ENCODE measurements around the gene ZNF654.
"Not testable (repeated sequence)": the region's sequence is repeated elsewhere in the genome, so short reads cannot be mapped to it uniquely, and the experiment has no call there.

Gene ZNF654

GRCh38 chr3:88058581-88059379 lies at the start of gene ZNF654, which contains the start of gene CGGBP1:
Gene ZNF654, plus strand, starts transcription at chr3:88059255. Its CDS starts 65 bp downstream, at chr3:88059320.
Gene CGGBP1, minus strand, starts transcription at chr3:88059005. Its CDS starts 3,029 bp downstream, at chr3:88055976.
- DNase-seq (ENCODE audit: low read depth, low spot score), result peak; percentile 95

GRCh38 chr3:88010810-88011209 lies 48.2 kb upstream of the ZNF654 start:
- DNase-seq (ENCODE audit: low read depth, low spot score), result no peak
- no peak overlapping the region for H3K27ac ChIP-seq

More at GRCh38 chr3:88058581-88059379, at the start of gene ZNF654, which contains the start of gene CGGBP1:
- peak within 1 kb of the TSS; percentile 90 for H3K27ac ChIP-seq

GRCh38 chr3:88013592-88013991 lies 45.5 kb upstream of the ZNF654 start:
- no peak for DNase-seq (ENCODE audit: low read depth, low spot score)
- no peak overlapping the region for H3K27ac ChIP-seq

DNA sequence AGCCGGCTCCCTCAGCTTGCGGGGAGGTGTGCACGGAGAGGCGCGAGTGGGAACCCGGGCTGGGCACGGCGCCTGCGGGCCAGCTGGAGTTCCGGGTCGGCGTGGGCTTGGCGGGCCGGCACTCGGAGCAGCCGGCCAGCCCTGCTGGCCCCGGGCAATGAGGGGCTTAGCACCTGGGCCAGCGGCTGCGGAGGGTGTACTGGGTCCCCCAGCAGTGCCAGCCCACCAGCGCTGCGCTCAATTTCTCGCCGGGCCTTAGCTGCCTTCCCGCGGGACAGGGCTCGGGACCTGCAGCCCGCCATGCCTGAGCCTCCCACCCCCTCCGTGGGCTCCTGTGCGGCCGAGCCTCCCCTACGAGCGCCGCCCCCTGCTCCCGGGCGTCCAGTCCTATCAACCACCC lies 43.4 kb upstream of the ZNF654 start:
- not testable (repeated sequence) for DNase-seq (ENCODE audit: low read depth, low spot score); H3K27ac ChIP-seq

DNA sequence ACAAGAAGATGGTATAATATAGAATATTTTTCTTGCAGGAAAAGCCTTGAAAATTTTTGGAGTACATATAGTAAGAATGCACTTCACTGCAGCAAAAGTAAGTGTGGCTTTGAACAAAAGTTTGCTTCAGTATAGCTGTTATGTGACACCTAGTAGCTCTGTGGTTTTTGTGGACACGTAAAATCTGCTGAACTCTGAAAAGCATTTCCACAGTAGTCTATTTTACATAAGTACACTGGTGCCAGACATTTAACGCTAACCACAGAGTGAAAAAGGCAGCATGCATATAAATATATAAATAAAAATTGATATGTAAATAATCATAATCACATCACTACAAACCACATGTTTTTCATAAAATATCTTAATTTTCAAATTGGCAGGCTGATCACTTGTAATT lies 40.0 kb upstream of the ZNF654 start:
- H3K27ac ChIP-seq, result no peak overlapping the region
- DNase-seq (ENCODE audit: low read depth, low spot score), result no peak

- no peak overlapping the region for H3K27ac ChIP-seq
- DNase-seq (ENCODE audit: low read depth, low spot score), result no peak
Observed at GRCh38 chr3:88025001-88025552, 34.0 kb upstream of the ZNF654 start.

GRCh38 chr3:88028876-88029275 lies 30.2 kb upstream of the ZNF654 start:
- no peak overlapping the region for H3K27ac ChIP-seq

DNA sequence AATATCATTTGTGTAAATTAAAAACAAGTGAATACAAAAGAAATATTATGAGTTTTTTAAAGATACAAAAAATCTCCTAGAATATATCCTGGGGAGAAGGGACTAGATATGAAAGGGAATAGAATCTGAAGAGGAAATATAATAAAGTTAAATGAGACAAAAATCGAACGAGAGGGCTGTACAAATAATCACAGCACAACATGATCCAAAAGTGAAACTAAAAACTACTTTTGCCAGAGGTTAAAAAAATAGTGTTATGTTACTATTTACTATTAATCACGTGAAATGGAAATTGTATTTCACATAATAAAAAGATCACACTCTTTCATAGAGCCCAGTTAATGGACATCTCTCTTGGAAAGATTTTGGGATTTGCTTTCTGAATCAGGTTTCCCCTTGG lies 28.8 kb upstream of the ZNF654 start:
- no peak overlapping the region for H3K27ac ChIP-seq

More at GRCh38 chr3:88028876-88029275, 30.2 kb upstream of the ZNF654 start:
- no peak for DNase-seq (ENCODE audit: low read depth, low spot score)

GRCh38 chr3:88031642-88032077 lies 27.4 kb upstream of the ZNF654 start:
- DNase-seq (ENCODE audit: low read depth, low spot score), result no peak
- no peak overlapping the region for H3K27ac ChIP-seq

More for the DNA sequence above, 28.8 kb upstream of the ZNF654 start:
- DNase-seq (ENCODE audit: low read depth, low spot score), result no peak

DNA sequence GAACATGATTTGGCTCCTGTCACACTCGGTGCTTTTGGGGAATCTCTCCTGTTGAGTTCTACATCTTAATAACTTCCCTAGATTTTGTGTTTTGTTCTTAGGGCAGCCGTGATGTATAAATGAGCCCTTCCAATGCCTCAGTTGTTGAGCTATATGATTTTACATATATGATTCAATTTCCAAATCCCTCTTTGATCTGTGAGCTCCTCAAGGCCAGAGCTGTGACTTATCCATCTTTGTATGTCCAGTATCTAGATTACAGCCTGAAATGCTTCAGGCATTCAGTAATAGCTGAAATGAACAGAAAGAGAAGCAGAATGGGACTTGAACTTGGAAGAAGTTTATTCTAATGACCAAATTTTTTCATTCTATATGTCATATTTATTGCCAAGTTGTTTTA lies 26.8 kb upstream of the ZNF654 start:
- no peak for DNase-seq (ENCODE audit: low read depth, low spot score)
- H3K27ac ChIP-seq, result no peak overlapping the region

DNA sequence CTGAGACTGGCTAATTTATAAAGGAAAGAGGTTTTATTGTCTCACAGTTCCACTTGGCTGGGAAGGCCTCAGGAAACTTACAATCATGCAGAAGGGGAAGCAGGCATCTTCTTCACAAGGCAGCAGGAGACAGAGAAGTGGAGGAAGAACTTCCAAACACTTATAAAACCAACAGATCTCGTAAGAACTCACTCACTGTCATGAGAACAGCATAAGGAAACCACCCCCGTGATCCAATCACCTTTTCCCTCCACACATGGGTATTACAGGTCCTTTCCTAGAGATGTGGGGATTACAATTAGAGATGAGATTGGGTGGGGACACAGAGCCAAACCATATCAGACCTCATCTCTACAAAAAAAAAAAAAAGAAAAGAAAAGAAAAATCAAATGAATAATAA lies 26.0 kb upstream of the ZNF654 start:
- no peak overlapping the region for H3K27ac ChIP-seq
- no peak for DNase-seq (ENCODE audit: low read depth, low spot score)

GRCh38 chr3:88033808-88034207 lies 25.2 kb upstream of the ZNF654 start:
- DNase-seq (ENCODE audit: low read depth, low spot score), result no peak
- no peak overlapping the region for H3K27ac ChIP-seq

DNA sequence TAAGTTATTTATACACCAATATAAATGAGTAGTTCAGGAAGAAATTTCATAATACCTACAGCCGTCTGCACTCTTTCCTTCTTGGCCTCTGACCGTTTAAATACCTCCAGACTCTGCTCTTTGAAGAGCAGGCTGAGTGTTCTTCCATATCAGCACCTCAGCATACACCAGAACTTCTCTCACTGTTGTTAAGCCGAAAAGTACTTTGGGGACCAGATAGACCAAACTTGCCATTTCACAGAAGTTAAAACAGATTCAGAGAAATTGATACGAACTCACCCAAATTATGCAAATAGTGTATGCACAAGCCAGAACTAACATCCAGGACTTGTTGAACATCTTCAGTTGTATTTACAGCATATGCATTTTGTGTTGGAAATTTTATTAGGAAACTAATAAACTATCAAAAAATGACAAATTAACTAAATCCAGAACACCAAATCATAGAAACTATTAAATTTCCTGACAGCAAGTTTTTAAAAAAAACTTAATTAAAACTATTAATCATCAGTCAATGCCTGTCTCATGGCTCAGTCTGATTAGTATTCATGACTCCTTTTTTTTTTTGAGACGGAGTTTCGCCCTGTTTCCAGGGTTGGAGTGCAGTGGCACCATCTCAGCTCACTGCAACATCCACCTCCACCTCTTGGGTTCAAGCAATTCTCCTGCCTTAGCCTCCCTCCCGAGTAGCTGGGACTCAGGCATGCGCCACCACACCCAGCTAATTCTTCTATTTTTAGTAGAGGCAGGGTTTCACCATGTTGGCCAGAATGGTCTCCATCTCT lies 24.4 kb upstream of the ZNF654 start:
- no peak for DNase-seq (ENCODE audit: low read depth, low spot score)

DNA sequence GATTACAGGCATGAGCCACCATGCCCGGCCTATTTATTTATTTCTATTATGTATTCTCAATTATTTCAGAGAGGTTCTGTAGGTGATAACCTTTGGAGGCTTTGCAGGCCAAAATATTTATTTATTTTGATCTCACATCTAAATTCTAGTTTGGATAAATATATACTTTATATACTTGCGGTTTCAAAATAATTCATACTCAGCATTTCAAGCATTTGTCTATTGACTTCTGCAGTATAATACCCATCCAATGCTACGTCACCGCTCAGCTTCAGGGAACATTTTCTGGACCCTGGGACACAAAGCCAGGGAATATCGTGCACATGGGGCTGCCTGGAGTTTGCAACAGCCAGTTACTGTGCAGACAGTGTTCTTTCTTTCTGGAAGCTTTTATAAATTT lies 22.8 kb upstream of the ZNF654 start:
- H3K27ac ChIP-seq, result no peak overlapping the region
- DNase-seq (ENCODE audit: low read depth, low spot score), result no peak

More for the DNA sequence above, 24.4 kb upstream of the ZNF654 start:
- H3K27ac ChIP-seq, result no peak overlapping the region

DNA sequence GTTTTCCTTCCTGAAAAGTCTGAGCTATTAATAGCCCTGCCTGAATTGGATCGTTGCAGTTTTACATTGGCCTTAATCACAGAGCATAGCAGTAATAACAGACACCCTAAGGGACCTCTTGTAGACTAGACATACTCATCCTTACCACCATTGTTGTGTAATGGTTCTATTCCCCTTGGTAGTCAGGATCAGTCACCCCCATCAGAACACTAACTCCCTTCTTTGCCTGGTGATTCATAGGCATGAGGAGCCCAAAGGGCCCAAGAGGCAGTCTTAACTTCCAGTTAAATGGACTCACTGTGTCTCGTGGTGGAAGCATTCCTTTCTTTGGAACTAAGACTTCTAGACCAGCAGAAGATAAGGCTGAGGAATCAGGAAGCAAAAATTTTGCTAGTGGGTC lies 20.5 kb upstream of the ZNF654 start:
- peak; percentile 87 for DNase-seq (ENCODE audit: low read depth, low spot score)
- H3K27ac ChIP-seq, result peak overlapping the region; percentile 39

- H3K27ac ChIP-seq, result no peak overlapping the region
- DNase-seq (ENCODE audit: low read depth, low spot score), result no peak
Observed at GRCh38 chr3:88040529-88040928, 18.5 kb upstream of the ZNF654 start.

GRCh38 chr3:88041005-88041404 lies 18.1 kb upstream of the ZNF654 start:
- DNase-seq (ENCODE audit: low read depth, low spot score), result no peak
- no peak overlapping the region for H3K27ac ChIP-seq

- H3K27ac ChIP-seq, result no peak overlapping the region
- no peak for DNase-seq (ENCODE audit: low read depth, low spot score)
Observed at GRCh38 chr3:88044411-88044810, 14.6 kb upstream of the ZNF654 start.

- no peak for DNase-seq (ENCODE audit: low read depth, low spot score)
- no peak overlapping the region for H3K27ac ChIP-seq
Observed at GRCh38 chr3:88046766-88047165, 12.3 kb upstream of the ZNF654 start.

DNA sequence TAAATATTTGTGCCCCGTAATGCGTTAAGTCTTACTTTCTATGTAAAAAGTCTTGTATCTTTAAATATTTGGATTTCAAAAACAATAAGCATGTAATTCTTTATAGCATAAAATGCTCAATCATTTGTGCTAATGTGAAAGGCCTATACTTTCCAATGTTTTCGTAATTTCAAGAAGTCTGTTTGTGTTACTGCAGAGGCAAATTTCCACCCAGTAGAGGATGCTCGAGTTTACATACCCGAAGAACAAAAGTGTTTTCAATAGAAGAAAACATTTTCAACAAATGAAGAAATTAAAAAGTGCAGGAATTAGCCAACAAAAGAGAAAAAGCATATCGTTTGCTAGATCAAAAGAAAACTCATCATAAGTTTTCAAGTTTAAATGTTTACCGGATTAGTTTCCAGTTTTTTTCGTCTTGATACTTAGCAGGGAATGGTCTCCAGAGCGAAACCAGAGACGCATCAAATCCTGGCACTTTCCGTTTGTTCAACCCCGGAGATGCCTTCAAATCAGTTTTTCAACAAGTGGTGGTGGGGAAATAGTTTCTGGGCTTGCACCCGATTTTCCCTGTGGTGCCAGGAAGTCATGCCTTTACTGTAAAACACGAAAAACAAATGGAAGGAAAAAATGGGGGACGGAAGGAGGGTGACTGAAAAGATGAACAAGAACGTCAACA lies 1.3 kb upstream of the ZNF654 start:
- peak overlapping the region; percentile 90 for H3K27ac ChIP-seq
- no peak for DNase-seq (ENCODE audit: low read depth, low spot score)

Measured in epithelial cell of prostate (primary cell).